HAP-1 (cell line): Measurements from ENCODE around the gene OLA1.

Experiments
- DNase-seq, 2 experiments: peaks; one replicate each; pipeline ENCODE4 v3.0.0-alpha.2; 2016 to 2020; ENCODE audit warnings: low spot score in 2 of 2
- H3K27me3 ChIP-seq: fragments of 250-450 bp; sonication (Bioruptor Pico); 2 replicates; pipeline ENCODE4 v1.5.1; 2020; ENCODE audit warnings: low read depth, mild to moderate bottlenecking, moderate library complexity
- H3K36me3 ChIP-seq: fragments of 250-450 bp; sonication (Bioruptor Pico); replicated peaks from 2 replicates; pipeline ENCODE4 v1.5.1; 2020; ENCODE audit warnings: mild to moderate bottlenecking
- H3K4me1 ChIP-seq: fragments of 250-450 bp; sonication (Bioruptor Pico); 2 replicates; pipeline ENCODE4 v1.5.1; 2020; ENCODE audit warnings: mild to moderate bottlenecking
- H3K4me3 ChIP-seq: fragments of 250-450 bp; sonication (Bioruptor Pico); 2 replicates; pipeline ENCODE4 v1.5.1; 2020; ENCODE audit warnings: mild to moderate bottlenecking, moderate library complexity
- H3K9me3 ChIP-seq: fragments of 250-450 bp; sonication (Bioruptor Pico); 2 replicates; pipeline ENCODE4 v1.5.1; 2020; ENCODE audit warnings: mild to moderate bottlenecking, moderate library complexity
- in situ Hi-C: fragments of 300-500 bp; cut with MboI; formaldehyde crosslinking; loops from 3 replicates; pipeline ENCODE4 v1.14.3; 2020; ENCODE audit warnings: low sequenced_read_pairs, inconsistent platforms, mixed read lengths

Gene OLA1

GRCh38 chr2:174120346-174120745 lies 128.0 kb downstream of the OLA1 start:
- in situ Hi-C loops: no loop called here
- H3K4me3 ChIP-seq: no peak overlapping the region
- no peaks in the 10 kb centered on the region for H3K4me1 ChIP-seq
- no peaks in the 10 kb centered on the region for H3K27me3 ChIP-seq
- DNase-seq: no peak
- no peaks in the 10 kb centered on the region for H3K9me3 ChIP-seq
- no peaks in the 10 kb centered on the region for H3K36me3 ChIP-seq

DNA sequence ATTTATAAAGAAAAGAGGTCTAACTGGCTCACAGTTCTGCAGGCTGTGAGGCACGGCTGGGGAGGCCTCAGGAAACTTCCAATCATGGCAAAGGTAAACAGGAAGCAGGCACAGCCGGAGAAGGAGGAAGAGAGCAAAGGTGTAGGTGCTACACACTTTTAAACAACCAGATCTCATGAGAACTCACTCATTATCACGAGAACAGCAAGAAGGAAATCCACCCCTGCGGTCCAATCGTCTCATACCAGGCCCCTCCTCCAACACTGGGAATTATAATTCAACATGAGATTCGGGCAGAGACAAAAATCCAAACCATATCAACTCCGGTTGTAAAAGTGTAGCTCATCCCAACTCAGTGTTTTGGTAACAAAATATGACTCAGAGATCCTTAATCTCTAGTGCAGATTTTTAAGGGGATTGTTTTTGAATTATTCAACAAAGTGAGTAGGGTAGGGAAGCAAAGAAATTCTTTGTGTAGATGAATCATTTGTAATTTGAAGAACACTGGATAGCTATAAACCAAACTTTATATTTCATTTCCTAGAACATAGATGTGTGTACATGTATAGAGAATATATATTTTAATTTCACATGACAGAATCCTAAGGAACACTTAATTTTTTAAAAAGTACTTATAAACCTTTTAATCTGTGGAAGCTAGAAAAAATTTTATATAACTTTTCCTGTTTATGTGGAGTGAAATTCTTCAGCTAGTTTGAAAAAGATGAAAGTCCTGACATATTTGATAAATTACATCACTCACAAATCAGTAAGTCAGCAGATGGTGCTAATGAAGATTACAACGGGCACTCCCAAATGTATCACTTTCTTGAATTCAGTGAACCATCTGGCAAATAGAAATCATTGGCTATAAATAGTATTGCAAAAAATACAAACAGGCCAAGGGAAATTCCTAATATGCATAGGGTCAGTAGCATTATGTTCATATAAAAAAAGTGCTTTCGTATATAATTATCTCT lies 130.1 kb downstream of the OLA1 start:
- no peaks in the 10 kb centered on the region for H3K36me3 ChIP-seq
- H3K27me3 ChIP-seq: no peaks in the 10 kb centered on the region
- H3K4me1 ChIP-seq: no peaks in the 10 kb centered on the region
- no peaks in the 10 kb centered on the region for H3K9me3 ChIP-seq
- H3K4me3 ChIP-seq: no peak overlapping the region
- in situ Hi-C loops: no loop called here
- DNase-seq: no peak

GRCh38 chr2:174112073-174112472 lies 136.3 kb downstream of the OLA1 start:
- no peaks in the 10 kb centered on the region for H3K9me3 ChIP-seq
- no peak overlapping the region for H3K4me3 ChIP-seq
- 0 out of 2 replicates have a peak, but pooled peaks cover under 1% of the 10 kb centered on the region for H3K4me1 ChIP-seq
- DNase-seq: no peak
- in situ Hi-C loops: no loop called here
- no peaks in the 10 kb centered on the region for H3K27me3 ChIP-seq
- H3K36me3 ChIP-seq: no peaks in the 10 kb centered on the region

GRCh38 chr2:174108579-174108978 lies 139.8 kb downstream of the OLA1 start:
- DNase-seq: no peak
- no peaks in the 10 kb centered on the region for H3K9me3 ChIP-seq
- H3K4me1 ChIP-seq: peaks cover 4% of the 10 kb centered on the region
- H3K27me3 ChIP-seq: no peaks in the 10 kb centered on the region
- in situ Hi-C loops: no loop called here
- H3K36me3 ChIP-seq: no peaks in the 10 kb centered on the region
- H3K4me3 ChIP-seq: no peak overlapping the region

- no peaks in the 10 kb centered on the region for H3K9me3 ChIP-seq
- no peak for DNase-seq
- no peaks in the 10 kb centered on the region for H3K27me3 ChIP-seq
- H3K36me3 ChIP-seq: no peaks in the 10 kb centered on the region
- H3K4me1 ChIP-seq: peaks cover 9% of the 10 kb centered on the region
- in situ Hi-C loops: no loop called here
- H3K4me3 ChIP-seq: no peak overlapping the region
Observed at GRCh38 chr2:174106736-174107135, 141.6 kb downstream of the OLA1 start.

DNA sequence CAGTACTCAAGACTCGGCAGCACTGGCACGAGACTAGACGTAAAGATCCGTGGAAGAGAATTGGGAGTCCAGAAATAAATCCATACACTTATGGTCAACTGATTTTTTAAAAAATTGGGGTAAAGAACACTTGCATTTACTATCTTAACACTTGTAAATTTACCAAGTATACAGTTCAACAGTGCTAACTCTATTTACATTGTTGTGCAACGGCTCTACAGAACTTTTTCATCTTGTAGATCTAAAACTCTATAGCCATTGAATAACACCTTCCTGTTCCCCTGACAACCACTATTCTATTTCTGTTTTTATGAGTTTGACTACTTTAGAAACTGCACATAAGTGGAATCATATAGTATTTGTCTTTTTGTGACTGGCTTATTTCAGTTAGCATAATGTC lies 153.8 kb downstream of the OLA1 start:
- no peaks in the 10 kb centered on the region; the same call in 1 of the 2 replicates for H3K9me3 ChIP-seq
- no peaks in the 10 kb centered on the region for H3K27me3 ChIP-seq
- in situ Hi-C loops: no loop called here
- DNase-seq: peak; percentile 25 to 60
- H3K36me3 ChIP-seq: no peaks in the 10 kb centered on the region
- peaks cover 18% of the 10 kb centered on the region for H3K4me1 ChIP-seq
- no peak overlapping the region for H3K4me3 ChIP-seq

DNA sequence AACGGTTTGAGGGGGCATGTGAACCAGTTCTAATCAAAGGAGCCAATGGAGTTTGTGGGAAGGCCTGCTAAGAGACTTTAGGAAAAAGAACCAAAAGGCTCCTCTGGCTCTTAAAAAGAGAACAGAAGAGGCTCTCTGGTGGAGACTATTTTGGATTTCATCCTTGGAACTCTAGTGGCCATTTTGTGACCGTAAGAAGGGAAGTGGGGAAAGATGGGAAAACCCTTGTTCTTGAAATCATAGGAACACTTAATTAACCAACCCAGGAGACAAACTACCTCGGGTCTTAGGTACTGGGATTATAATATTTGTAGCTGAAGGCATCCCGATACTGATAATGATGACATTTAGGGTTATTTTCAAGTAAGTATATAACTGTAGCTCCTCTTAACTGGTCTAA lies 157.9 kb downstream of the OLA1 start:
- no peak for DNase-seq
- no peaks in the 10 kb centered on the region for H3K36me3 ChIP-seq
- peaks cover 18% of the 10 kb centered on the region for H3K4me1 ChIP-seq
- H3K27me3 ChIP-seq: no peaks in the 10 kb centered on the region
- no peak overlapping the region for H3K4me3 ChIP-seq
- in situ Hi-C loops: no loop called here
- no peaks in the 10 kb centered on the region; the same call in 1 of the 2 replicates for H3K9me3 ChIP-seq

DNA sequence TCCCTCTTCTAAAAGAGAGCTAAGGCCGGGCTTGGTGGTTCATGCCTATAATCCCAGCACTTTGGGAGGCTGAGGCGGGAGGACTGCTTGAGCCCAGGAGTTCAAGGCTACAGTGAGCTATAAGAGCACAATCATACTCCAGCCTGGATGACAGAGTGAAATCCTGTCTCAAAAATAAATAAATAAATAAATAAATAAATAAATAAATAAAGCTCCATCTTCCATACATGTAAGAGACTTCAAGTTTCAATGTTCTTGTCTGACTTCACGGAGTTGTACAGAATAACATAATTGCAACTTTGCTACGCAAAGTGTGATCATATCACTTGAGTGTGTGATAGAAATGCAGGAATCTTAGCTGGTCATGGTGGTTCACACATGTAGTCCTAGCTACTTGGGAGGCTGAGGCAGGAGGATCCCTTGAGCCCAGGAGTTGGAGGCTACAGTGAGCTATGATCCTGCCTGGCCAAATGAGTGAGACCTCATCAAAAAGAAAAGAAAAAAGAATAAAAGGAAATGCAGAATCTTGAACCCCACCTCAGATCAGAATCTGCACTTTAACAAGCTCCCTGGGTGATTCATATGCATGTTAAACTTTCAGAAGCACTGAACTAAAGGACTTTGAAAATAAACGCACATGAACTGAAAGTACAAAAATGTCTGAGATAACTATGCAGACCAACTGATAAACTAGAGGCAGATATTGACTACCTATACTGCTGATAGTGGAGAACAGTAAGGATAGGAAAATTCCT lies 159.4 kb downstream of the OLA1 start:
- DNase-seq: no peak
- H3K27me3 ChIP-seq: no peaks in the 10 kb centered on the region

DNA sequence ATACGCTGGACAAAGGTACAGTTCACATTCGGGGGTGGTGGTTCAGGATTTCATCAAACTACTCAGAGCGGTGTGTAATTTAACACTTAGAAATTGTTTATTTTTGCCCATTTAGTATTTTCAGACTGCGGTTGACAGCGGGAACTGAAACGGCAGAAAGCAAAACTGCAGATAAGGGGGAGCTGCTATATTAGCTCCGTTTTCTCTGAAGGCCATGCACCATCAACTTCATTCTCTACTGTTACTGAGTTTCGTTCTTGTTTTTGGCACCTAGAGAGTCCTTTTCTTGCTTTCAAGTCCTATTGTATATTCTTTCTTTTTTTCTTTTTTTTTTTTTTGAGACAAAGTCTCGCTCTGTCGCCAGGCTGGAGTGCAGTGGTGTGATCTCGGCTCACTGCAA lies 161.6 kb downstream of the OLA1 start:
- in situ Hi-C loops: no loop called here
- no peak for DNase-seq
- Histone ChIP-seq H3K9me3 (no peaks in the 10 kb centered on the region), H3K4me3 (no peak overlapping the region), H3K4me1 (peaks cover 32% of the 10 kb centered on the region), H3K36me3 (no peaks in the 10 kb centered on the region), H3K27me3 (no peaks in the 10 kb centered on the region)

More for the DNA sequence above, 159.4 kb downstream of the OLA1 start:
- H3K36me3 ChIP-seq: no peaks in the 10 kb centered on the region
- no peaks in the 10 kb centered on the region for H3K9me3 ChIP-seq
- in situ Hi-C loops: no loop called here
- H3K4me3 ChIP-seq: no peak overlapping the region
- peaks cover 15% of the 10 kb centered on the region for H3K4me1 ChIP-seq

DNA sequence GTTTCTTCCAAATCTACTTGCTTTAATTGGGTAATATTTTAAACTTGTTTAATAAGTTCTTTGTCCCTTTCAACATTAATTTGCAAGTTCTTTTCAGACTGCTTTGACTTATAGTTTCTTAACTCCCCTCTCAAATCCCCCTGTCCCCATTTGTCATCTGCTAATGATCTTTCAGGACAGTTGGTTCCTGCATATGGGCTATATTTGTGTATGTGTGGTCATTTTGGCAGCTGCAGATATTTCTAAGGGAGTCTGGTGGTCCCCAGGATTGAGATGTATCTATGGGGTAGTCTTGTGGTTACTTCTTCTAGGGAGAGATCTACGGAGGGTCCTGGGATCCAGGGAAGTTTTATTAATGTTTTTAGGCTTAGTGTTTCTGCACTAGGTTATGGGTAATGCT lies 162.6 kb downstream of the OLA1 start:
- H3K36me3 ChIP-seq: no peaks in the 10 kb centered on the region; the same call in 1 of the 2 replicates
- DNase-seq: no peak
- H3K4me1 ChIP-seq: peaks cover 36% of the 10 kb centered on the region
- H3K4me3 ChIP-seq: no peak overlapping the region
- no peaks in the 10 kb centered on the region for H3K27me3 ChIP-seq
- in situ Hi-C loops: no loop called here
- H3K9me3 ChIP-seq: no peaks in the 10 kb centered on the region

DNA sequence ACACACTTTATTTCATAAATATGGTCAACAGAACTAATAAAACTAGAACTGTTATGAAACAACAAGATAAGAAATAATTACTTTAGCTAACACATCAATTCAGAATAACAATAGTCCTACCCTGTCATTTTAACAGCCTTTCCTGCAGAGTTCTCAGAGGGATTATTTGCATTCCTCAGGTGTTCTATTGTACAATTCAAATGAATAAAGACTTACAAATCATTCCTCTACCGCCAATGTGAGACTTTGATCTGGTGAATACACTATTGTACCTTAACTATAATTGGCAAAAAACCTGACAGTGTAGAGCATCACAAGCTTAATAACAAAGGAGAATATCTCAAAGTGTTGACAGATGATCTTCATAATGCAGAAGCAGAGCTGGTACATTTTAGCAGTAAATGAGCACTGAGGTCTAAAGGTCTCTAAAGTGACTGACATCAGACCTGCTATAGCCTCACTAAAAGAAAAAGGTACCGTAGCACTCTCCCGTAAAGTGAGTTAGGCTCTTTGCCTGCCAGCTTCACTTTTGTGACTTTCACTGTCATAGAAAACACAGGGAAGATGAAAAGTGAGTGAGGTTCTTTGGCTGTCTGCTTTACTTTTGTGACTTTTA lies 164.4 kb downstream of the OLA1 start:
- Histone ChIP-seq H3K9me3 (no peaks in the 10 kb centered on the region), H3K4me3 (no peak overlapping the region), H3K36me3 (no peaks in the 10 kb centered on the region; the same call in 1 of the 2 replicates), H3K27me3 (no peaks in the 10 kb centered on the region), H3K4me1 (peaks cover 36% of the 10 kb centered on the region)
- in situ Hi-C loops: no loop called here
- DNase-seq: peak in 1 of 2 experiments; percentile 84

- DNase-seq: no peak
- no peaks in the 10 kb centered on the region; the same call in 1 of the 2 replicates for H3K36me3 ChIP-seq
- in situ Hi-C loops: no loop called here
- peaks cover 43% of the 10 kb centered on the region for H3K4me1 ChIP-seq
- no peaks in the 10 kb centered on the region for H3K9me3 ChIP-seq
- H3K27me3 ChIP-seq: no peaks in the 10 kb centered on the region
- H3K4me3 ChIP-seq: no peak overlapping the region
Observed at GRCh38 chr2:174080672-174081121, 167.6 kb downstream of the OLA1 start.

DNA sequence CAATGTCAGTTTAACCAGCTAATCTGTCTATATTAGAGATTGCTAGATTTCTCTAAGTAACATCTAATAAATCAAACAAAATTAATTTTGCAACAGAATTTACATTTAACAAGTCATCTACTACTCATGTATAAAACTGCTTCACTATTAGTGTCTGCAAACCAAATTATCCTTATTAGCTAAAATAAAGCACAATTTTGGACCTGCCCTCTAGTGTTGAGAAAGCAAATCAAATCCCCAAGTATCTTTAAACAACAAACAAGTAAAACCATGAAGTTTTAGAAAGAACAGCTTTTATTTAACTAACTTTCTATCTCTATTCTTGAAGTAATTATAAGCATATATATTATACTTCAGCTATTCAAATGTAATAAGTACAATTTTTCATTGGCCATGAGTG lies 170.1 kb downstream of the OLA1 start:
- Histone ChIP-seq H3K9me3 (no peaks in the 10 kb centered on the region), H3K4me3 (no peak overlapping the region), H3K27me3 (no peaks in the 10 kb centered on the region), H3K4me1 (peaks cover 27% of the 10 kb centered on the region), H3K36me3 (no peaks in the 10 kb centered on the region; the same call in 1 of the 2 replicates)
- no peak for DNase-seq
- in situ Hi-C loops: no loop called here
